ENCODE results near the gene EIF6.

DNA sequence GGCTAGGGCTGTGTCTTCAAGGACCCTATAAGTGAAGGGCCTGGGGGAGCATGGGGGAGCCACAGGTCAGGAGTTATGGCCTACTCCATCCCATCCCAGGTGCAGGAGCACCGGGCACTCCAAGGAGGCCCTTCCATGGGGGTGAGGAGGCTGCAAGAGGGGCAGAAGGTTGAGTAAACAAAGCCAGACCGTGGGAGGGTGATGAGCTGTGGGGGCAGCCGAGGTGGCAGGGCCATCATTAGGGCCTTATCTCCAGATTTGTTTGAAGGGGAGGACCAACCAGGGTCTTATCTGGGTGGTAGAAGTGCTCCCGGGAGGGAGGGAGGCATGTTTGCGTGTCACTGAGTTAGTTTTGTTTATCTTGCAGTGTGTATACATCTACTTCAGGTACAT, 9.7 kb upstream of the EIF6 start:
- TF ChIP-seq, protein P1, sequence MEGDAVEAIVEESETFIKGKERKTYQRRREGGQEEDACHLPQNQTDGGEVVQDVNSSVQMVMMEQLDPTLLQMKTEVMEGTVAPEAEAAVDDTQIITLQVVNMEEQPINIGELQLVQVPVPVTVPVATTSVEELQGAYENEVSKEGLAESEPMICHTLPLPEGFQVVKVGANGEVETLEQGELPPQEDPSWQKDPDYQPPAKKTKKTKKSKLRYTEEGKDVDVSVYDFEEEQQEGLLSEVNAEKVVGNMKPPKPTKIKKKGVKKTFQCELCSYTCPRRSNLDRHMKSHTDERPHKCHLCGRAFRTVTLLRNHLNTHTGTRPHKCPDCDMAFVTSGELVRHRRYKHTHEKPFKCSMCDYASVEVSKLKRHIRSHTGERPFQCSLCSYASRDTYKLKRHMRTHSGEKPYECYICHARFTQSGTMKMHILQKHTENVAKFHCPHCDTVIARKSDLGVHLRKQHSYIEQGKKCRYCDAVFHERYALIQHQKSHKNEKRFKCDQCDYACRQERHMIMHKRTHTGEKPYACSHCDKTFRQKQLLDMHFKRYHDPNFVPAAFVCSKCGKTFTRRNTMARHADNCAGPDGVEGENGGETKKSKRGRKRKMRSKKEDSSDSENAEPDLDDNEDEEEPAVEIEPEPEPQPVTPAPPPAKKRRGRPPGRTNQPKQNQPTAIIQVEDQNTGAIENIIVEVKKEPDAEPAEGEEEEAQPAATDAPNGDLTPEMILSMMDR (IDR thresholded peaks at IDR 0.05), result no peak
- no peak for TF ChIP-seq POLR2A (IDR thresholded peaks at IDR 0.05)
- no peak for TF ChIP-seq EP300 (IDR thresholded peaks at IDR 0.05)

All from tibial nerve (tissue), 4 donors.